GM03348 (cell line): ENCODE results near the gene ZNF211.

Experiments
- DNase-seq: peaks from one replicate; pipeline ENCODE4 v3.0.0; 2012; ENCODE audit warnings: low spot score

ZNF211 gene

DNA sequence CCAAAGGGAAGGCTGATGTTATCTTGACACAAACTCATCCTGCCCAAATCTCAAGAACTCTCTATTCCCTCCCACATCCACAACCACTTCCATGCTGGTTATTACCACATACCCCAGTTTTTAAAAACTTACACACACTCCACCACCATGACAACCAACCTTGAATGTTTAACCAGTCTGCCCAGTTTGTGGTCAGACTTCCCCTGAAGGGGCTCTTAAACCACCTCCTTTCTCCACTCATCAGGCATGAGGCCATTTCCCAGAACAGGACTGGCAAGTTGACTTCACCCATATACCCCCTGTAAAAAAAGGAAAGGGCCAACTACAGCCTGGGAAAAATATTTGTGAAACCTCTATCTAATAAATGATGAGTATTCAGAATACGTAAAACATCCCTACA, 23.4 kb downstream of the ZNF211 start:
- no peak for DNase-seq

DNA sequence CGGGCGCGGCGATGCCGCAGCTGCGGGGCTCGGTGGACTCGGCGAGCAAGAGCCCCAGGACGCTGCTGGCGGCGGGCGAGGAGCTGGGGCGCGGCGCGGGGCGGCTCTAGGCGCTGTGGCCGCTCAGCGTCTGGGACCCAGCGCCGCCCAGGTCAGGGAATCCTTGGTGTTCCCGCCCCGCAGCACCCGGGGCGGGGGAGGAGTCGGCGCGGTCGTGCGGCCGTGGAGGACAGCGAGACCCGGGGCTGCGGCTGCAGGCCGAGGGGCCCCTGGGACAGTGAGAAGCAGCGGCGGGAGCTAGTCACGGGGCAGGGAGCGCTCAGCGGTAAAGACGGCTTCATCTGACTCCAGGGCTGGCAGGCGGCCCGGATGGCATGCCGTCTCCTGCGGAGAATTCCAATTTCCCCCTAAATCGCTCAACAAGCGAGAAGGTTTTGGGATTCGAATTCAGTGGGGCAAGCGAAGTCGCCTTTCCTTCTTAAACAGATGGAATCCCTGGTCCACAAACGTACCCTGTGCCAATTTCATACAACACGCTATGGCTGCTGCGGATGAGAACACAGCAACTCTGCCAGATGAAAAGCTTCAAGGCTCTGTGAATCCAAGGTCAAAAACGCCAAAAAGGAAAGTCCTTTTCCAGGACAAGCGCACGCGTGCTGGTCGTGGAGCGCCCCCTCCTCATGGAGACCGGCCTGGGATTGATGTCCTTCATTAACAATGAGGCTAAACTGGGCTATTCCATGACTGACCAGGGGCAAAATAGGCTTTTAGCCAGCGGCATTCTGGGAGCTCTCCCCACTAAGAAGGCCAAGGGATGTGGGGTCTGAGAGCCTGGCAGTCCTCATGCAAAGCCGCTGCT, 31.5 kb downstream of the ZNF211 start:
- peak; percentile 87 for DNase-seq

DNA sequence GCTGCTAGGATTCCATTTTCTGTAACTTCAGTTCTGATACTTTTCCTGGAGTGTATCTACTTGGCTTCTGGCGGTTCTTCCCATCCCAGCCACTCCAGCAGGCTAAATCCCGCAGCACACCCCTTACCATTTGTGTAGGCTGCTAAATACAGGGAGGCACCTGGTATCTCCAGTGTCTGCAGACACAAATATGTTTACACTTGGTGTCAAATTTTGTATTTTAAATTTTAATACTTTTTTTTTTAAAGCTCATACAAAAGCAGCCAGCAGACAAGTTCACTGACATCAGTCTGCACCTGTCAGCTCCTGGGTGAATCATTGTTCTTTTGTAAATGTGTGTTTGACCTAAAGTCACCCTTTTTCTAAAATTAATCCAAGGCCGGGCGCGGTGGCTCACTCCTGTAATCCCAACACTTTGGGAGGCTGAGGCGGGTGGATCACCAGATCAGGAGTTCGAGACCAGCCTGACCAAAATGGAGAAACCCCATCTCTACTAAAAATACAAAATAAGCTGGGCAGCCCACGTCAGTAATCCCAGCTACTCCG, 32.4 kb downstream of the ZNF211 start:
- no peak for DNase-seq

DNA sequence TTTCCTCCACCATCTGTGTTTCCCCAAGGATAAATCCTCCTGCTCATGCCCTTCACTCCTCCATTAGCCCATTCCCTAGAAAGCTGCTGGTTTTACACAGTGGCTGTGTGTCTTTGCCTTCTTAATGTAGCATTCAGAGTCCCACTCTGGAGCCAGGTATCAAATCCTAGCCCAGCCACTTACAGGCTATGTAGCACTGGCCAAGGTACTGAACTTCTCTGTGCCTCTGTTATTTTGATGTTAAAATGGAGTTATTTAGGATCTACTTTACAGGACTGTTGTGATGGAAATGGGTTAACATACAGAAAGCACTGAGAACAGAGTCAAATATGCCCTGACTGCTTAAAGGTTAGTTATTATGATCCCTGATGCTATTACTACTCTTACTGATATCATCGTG, 34.3 kb downstream of the ZNF211 start:
- no peak for DNase-seq

DNA sequence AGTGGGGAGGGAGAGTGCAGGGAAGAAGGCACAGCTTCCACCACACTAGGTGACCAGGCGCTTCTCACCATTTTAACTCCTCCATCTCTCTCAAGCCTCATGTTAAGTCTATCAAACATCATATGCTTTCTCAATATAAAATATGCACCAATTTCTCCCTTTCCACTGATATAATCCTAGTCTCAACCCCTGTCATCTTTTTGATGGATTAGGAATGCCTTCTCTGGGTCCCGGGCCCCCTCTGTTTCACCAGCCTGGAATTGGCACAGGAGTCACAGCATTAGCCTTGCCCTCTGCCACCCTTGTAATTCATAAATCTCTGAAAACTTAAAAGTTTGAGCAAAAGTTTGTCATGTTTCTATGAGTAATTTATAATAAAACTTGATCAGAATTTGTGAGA, 35.7 kb downstream of the ZNF211 start, which contains the start of gene ZSCAN4:
ZSCAN4 (plus strand) TSS at position 301 of the 400 bp plus-strand sequence. CDS start 7,211 bp downstream, outside the sequence.
- no peak for DNase-seq

DNA sequence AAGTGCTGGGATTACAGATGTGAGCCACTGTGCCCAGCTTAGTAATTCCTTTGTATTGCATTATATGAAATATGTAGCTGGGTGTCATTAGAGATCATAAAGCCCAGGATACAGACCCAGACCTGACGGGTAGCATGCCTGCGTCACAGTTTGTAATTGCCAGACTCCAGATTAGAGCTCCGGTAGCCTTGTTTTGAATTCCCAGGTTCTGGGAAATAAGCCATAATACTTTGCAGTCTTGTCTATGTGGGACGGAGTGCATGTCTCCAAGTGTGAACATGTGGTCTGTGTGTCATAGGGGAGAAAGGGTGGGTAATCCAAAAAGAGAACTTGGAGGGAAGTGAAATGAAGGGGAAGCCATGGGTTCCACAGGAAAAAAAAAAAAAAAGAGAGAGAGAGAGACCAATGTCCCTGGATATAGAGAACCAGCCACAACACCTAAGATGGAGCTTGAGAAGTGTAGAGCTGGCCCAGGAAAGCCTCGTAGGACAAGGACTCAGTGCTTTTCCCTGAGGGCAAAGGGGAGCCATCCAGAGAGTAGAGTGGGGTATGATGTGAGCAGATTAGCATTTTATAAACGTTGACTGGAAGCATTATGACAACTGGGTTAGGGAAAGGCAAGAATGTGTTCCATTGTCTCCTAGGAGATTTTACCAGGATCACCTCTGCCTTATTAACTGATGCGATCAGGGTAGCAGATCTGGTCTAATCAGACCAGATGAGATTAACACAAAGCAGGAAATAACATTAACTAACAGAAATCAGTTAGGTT, 38.3 kb downstream of the ZNF211 start:
- DNase-seq: no peak

DNA sequence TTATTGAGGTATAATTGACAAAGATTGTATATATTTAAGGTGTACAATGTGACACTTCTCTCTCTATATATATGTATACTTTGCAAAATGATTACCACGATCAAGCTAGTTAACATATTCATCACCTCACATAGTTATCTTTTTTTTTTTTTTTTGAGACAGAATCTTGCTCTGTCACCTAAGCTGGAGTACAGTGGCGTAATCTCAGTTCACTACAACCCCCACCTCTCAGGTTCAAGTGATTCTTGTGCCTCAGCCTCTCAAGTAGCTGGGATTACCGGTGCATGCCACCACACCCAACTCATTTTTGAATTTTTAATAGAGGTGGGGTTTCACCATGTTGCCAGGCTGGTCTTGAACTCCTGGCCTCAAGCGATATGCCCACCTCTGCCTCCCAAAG, 39.5 kb downstream of the ZNF211 start:
- no peak for DNase-seq

DNA sequence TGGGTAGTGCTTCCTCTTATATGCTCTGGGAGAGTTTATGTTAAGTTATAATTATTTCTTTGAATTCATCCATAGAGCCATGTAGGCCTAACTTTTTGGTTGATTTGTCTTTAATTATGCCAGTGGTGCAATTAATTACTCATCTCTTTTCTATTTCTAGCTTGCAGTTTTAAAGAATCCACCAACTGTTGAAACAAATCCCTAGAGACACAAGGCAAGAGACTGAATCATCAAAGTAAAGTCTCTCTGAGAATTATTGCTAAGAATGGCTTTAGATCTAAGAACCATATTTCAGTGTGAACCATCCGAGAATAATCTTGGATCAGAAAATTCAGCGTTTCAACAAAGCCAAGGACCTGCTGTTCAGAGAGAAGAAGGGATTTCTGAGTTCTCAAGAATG, 42.9 kb downstream of the ZNF211 start:
- peak; percentile 64 for DNase-seq

DNA sequence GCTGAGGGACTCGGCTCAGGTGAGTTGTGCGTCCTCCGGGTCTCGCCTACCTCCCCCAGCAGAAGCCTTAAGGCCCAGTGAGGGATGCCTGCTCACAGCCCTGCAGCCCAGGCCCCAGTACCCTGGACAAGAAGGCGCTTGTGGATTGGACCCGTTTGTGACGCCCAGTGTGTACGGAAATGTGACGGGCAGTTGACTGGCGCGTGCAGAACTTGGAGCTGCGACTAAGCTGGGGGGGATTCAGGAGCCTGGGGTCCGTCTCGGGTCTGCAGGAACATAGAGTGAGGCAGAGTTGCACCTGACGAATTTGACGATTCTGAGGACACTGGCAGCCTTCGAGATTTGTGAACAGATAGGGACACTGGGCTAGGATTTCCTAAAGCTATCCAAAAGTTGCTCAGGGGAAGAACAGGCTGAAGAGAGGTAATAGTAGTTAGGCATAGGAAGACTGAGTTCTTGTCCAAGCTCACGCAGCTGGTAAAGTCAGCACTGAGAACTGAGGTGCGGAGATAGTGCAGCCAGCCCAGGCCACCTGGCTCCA, 49.3 kb downstream of the ZNF211 start:
- no peak for DNase-seq

DNA sequence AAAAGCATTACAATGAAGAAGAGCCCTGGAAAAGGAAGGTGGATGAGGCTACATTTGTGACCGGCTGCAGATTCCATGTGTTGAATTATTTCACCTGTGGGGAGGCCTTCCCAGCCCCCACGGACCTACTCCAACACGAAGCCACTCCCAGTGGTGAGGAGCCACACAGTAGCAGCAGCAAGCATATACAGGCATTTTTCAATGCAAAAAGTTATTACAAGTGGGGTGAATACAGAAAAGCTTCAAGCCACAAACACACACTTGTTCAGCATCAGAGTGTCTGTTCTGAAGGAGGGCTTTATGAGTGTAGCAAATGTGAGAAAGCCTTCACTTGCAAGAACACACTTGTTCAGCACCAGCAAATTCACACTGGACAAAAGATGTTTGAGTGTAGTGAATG, 53.8 kb downstream of the ZNF211 start:
- DNase-seq: no peak

DNA sequence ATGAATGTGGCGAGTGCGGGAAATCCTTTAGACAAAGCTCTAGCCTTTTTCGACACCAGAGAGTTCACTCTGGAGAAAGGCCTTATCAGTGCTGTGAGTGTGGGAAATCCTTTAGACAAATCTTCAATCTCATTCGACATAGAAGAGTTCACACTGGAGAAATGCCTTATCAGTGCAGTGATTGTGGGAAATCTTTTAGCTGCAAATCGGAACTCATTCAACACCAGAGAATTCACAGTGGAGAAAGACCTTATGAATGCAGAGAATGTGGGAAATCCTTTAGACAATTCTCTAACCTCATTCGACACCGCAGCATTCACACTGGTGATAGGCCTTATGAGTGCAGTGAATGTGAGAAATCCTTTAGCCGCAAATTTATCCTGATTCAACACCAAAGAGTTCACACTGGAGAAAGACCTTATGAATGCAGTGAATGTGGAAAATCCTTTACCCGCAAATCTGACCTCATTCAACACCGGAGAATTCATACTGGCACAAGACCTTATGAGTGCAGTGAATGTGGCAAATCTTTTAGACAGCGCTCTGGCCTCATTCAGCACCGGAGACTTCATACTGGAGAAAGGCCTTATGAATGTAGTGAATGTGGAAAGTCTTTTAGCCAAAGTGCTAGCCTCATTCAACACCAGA, 54.5 kb downstream of the ZNF211 start:
- DNase-seq: no peak

DNA sequence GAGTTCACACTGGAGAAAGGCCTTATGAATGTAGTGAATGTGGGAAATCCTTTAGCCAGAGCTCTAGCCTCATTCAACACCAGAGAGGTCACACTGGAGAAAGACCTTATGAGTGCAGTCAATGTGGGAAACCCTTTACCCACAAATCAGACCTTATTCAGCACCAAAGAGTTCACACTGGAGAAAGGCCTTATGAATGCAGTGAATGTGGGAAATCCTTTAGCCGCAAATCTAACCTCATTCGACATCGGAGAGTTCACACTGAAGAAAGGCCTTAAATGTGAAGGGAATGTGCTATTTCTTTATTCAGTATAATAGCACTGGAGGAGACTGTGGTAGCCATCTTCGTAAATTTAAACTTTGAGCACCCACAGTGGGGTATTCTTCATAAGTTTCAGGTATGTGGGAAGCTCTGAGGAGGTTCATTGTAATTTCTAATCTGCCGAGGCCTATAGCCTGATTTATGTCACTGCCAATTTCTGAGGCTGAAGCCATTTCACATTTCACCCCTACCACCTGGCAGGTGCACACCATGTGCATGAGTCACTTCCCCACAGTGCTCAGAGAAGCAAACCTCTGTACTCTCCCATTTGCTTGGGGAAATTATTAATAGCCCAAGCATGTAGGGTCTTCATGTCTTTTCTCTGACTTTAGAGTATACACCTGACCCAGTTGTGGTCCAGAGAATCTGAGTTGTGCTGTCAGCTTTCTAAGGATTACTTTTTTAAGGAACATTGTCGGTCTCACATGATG, 55.2 kb downstream of the ZNF211 start:
- DNase-seq: no peak

DNA sequence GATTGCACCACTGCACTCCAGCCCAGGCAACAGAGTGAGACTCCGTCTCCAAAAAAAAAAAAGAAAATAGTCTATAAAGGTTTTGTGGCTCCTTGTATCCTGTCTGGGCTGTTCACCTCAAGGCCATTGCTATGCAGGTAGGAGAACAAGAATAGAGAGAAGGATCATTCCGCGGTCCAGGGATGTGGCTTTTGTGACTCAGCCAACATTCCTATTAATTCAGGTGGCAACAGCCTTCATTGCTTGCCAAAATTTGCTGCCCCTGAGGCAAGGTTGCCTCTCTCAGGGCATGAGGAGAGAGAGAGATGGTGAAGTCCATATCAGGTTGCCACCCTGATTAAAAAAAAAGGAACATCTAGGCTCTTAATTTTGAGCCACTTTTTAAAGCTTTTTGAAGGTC, 56.8 kb downstream of the ZNF211 start:
- no peak for DNase-seq
